Measurements from ENCODE around the gene KCNH8.

Gene KCNH8

GRCh38 chr3:19384868-19385267, 236.6 kb downstream of the KCNH8 start:
- H3K9me3 ChIP-seq (ENCODE audit: control extremely low read depth in 1 of 5, control insufficient read depth in 4 of 5, insufficient read depth in 2 of 5, low read depth in 1 of 5, low read length in 4 of 5): no peaks in the 10 kb centered on the region
- no peak for DNase-seq
- POLR2A ChIA-PET: no interaction called here
- no peaks in the 10 kb centered on the region for H3K4me1 ChIP-seq (ENCODE audit: control extremely low read depth in 1 of 4, control insufficient read depth in 4 of 4, insufficient read depth in 4 of 4, low read length in 3 of 4)
- no peaks in the 10 kb centered on the region for H3K36me3 ChIP-seq (ENCODE audit: control insufficient read depth in 4 of 4, insufficient read depth in 4 of 4, low read length in 3 of 4)
- no peak overlapping the region for H3K4me3 ChIP-seq (ENCODE audit: control insufficient read depth in 1 of 7, extremely low read depth in 1 of 7, insufficient read depth in 4 of 7, low read depth in 2 of 7, low read length in 6 of 7)
- WGBS (ENCODE audit: insufficient coverage): 92% methylated on average over 2 of the region's 3 CpGs
- H3K27ac ChIP-seq (ENCODE audit: insufficient read depth in 1 of 2, low read depth in 1 of 2, low read length in 2 of 2, poor library complexity in 1 of 2, severe bottlenecking in 2 of 2): no peak overlapping the region
- CTCF ChIA-PET: no interaction called here
- no peaks in the 10 kb centered on the region for H3K27me3 ChIP-seq (replicated peaks in 2 of 5; ENCODE audit: control insufficient read depth in 4 of 5, insufficient read depth in 5 of 5, low read length in 4 of 5)

- peak; percentile 1 to 52 (median 39) for DNase-seq
- peaks cover 0 to 5% (median 2%) of the 10 kb centered on the region in 4 experiments for H3K4me1 ChIP-seq (ENCODE audit: control extremely low read depth in 1 of 4, control insufficient read depth in 4 of 4, insufficient read depth in 4 of 4, low read length in 3 of 4)
- no CpG with 5 or more reads among the region's 3 CpGs for WGBS (ENCODE audit: insufficient coverage)
- H3K9me3 ChIP-seq (ENCODE audit: control extremely low read depth in 1 of 5, control insufficient read depth in 4 of 5, insufficient read depth in 2 of 5, low read depth in 1 of 5, low read length in 4 of 5): no peaks in the 10 kb centered on the region
- ChIA-PET CTCF (no interaction called here), POLR2A (no interaction called here)
- H3K36me3 ChIP-seq (ENCODE audit: control insufficient read depth in 4 of 4, insufficient read depth in 4 of 4, low read length in 3 of 4): no peaks in the 10 kb centered on the region
- H3K4me3 ChIP-seq (ENCODE audit: control insufficient read depth in 1 of 7, extremely low read depth in 1 of 7, insufficient read depth in 4 of 7, low read depth in 2 of 7, low read length in 6 of 7): no peak overlapping the region
- H3K27me3 ChIP-seq (replicated peaks in 2 of 5; ENCODE audit: control insufficient read depth in 4 of 5, insufficient read depth in 5 of 5, low read length in 4 of 5): no peaks in the 10 kb centered on the region
- H3K27ac ChIP-seq (ENCODE audit: insufficient read depth in 1 of 2, low read depth in 1 of 2, low read length in 2 of 2, poor library complexity in 1 of 2, severe bottlenecking in 2 of 2): no peak overlapping the region
These were observed 243.8 kb downstream of the KCNH8 start for GRCh38 chr3:19392150-19392549.

- ChIA-PET CTCF (no interaction called here), POLR2A (no interaction called here)
- Histone ChIP-seq H3K9me3 (ENCODE audit: control extremely low read depth in 1 of 5, control insufficient read depth in 4 of 5, insufficient read depth in 2 of 5, low read depth in 1 of 5, low read length in 4 of 5) (no peaks in the 10 kb centered on the region), H3K27ac (ENCODE audit: insufficient read depth in 1 of 2, low read depth in 1 of 2, low read length in 2 of 2, poor library complexity in 1 of 2, severe bottlenecking in 2 of 2) (no peak overlapping the region), H3K27me3 (replicated peaks in 2 of 5; ENCODE audit: control insufficient read depth in 4 of 5, insufficient read depth in 5 of 5, low read length in 4 of 5) (no peaks in the 10 kb centered on the region), H3K36me3 (ENCODE audit: control insufficient read depth in 4 of 4, insufficient read depth in 4 of 4, low read length in 3 of 4) (no peaks in the 10 kb centered on the region), H3K4me3 (ENCODE audit: control insufficient read depth in 1 of 7, extremely low read depth in 1 of 7, insufficient read depth in 4 of 7, low read depth in 2 of 7, low read length in 6 of 7) (no peak overlapping the region), H3K4me1 (ENCODE audit: control extremely low read depth in 1 of 4, control insufficient read depth in 4 of 4, insufficient read depth in 4 of 4, low read length in 3 of 4) (peaks cover 0 to 5% (median 2%) of the 10 kb centered on the region in 4 experiments)
- 100% methylated on average over 5 of the region's 8 CpGs for WGBS (ENCODE audit: insufficient coverage)
- DNase-seq: no peak
These were observed 246.6 kb downstream of the KCNH8 start for GRCh38 chr3:19394946-19395345.

GRCh38 chr3:19396726-19397125, 248.4 kb downstream of the KCNH8 start:
- no peak for DNase-seq
- Histone ChIP-seq H3K27ac (ENCODE audit: insufficient read depth in 1 of 2, low read depth in 1 of 2, low read length in 2 of 2, poor library complexity in 1 of 2, severe bottlenecking in 2 of 2) (no peak overlapping the region), H3K27me3 (replicated peaks in 2 of 5; ENCODE audit: control insufficient read depth in 4 of 5, insufficient read depth in 5 of 5, low read length in 4 of 5) (no peaks in the 10 kb centered on the region), H3K4me1 (ENCODE audit: control extremely low read depth in 1 of 4, control insufficient read depth in 4 of 4, insufficient read depth in 4 of 4, low read length in 3 of 4) (peaks cover 0 to 5% (median 2%) of the 10 kb centered on the region in 4 experiments), H3K9me3 (ENCODE audit: control extremely low read depth in 1 of 5, control insufficient read depth in 4 of 5, insufficient read depth in 2 of 5, low read depth in 1 of 5, low read length in 4 of 5) (no peaks in the 10 kb centered on the region), H3K4me3 (ENCODE audit: control insufficient read depth in 1 of 7, extremely low read depth in 1 of 7, insufficient read depth in 4 of 7, low read depth in 2 of 7, low read length in 6 of 7) (no peak overlapping the region), H3K36me3 (ENCODE audit: control insufficient read depth in 4 of 4, insufficient read depth in 4 of 4, low read length in 3 of 4) (no peaks in the 10 kb centered on the region)
- ChIA-PET CTCF (no interaction called here), POLR2A (no interaction called here)
- no CpG with 5 or more reads among the region's 2 CpGs for WGBS (ENCODE audit: insufficient coverage)

- ChIA-PET CTCF (no interaction called here), POLR2A (no interaction called here)
- WGBS (ENCODE audit: insufficient coverage): 83% methylated on average over 1 of the region's 1 CpG
- Histone ChIP-seq H3K4me1 (ENCODE audit: control extremely low read depth in 1 of 4, control insufficient read depth in 4 of 4, insufficient read depth in 4 of 4, low read length in 3 of 4) (peaks cover 0 to 4% (median 3%) of the 10 kb centered on the region in 4 experiments), H3K27ac (ENCODE audit: insufficient read depth in 1 of 2, low read depth in 1 of 2, low read length in 2 of 2, poor library complexity in 1 of 2, severe bottlenecking in 2 of 2) (no peak overlapping the region), H3K9me3 (ENCODE audit: control extremely low read depth in 1 of 5, control insufficient read depth in 4 of 5, insufficient read depth in 2 of 5, low read depth in 1 of 5, low read length in 4 of 5) (no peaks in the 10 kb centered on the region), H3K36me3 (ENCODE audit: control insufficient read depth in 4 of 4, insufficient read depth in 4 of 4, low read length in 3 of 4) (no peaks in the 10 kb centered on the region), H3K27me3 (replicated peaks in 2 of 5; ENCODE audit: control insufficient read depth in 4 of 5, insufficient read depth in 5 of 5, low read length in 4 of 5) (no peaks in the 10 kb centered on the region), H3K4me3 (ENCODE audit: control insufficient read depth in 1 of 7, extremely low read depth in 1 of 7, insufficient read depth in 4 of 7, low read depth in 2 of 7, low read length in 6 of 7) (no peak overlapping the region)
- DNase-seq: no peak
These were observed 251.0 kb downstream of the KCNH8 start for GRCh38 chr3:19399356-19399755.

GRCh38 chr3:19399836-19400235, 251.5 kb downstream of the KCNH8 start:
- ChIA-PET POLR2A (no interaction called here), CTCF (no interaction called here)
- Histone ChIP-seq H3K27ac (ENCODE audit: insufficient read depth in 1 of 2, low read depth in 1 of 2, low read length in 2 of 2, poor library complexity in 1 of 2, severe bottlenecking in 2 of 2) (no peak overlapping the region), H3K4me3 (ENCODE audit: control insufficient read depth in 1 of 7, extremely low read depth in 1 of 7, insufficient read depth in 4 of 7, low read depth in 2 of 7, low read length in 6 of 7) (no peak overlapping the region), H3K9me3 (ENCODE audit: control extremely low read depth in 1 of 5, control insufficient read depth in 4 of 5, insufficient read depth in 2 of 5, low read depth in 1 of 5, low read length in 4 of 5) (no peaks in the 10 kb centered on the region), H3K36me3 (ENCODE audit: control insufficient read depth in 4 of 4, insufficient read depth in 4 of 4, low read length in 3 of 4) (no peaks in the 10 kb centered on the region), H3K27me3 (replicated peaks in 2 of 5; ENCODE audit: control insufficient read depth in 4 of 5, insufficient read depth in 5 of 5, low read length in 4 of 5) (no peaks in the 10 kb centered on the region), H3K4me1 (ENCODE audit: control extremely low read depth in 1 of 4, control insufficient read depth in 4 of 4, insufficient read depth in 4 of 4, low read length in 3 of 4) (peaks cover 0 to 4% (median 4%) of the 10 kb centered on the region in 4 experiments)
- DNase-seq: no peak
- WGBS (ENCODE audit: insufficient coverage): 100% methylated on average over 1 of the region's 2 CpGs

GRCh38 chr3:19420159-19420558, 271.8 kb downstream of the KCNH8 start:
- CTCF ChIA-PET: no interaction called here
- WGBS (ENCODE audit: insufficient coverage): no CpG with 5 or more reads among the region's 4 CpGs

More at GRCh38 chr3:19420159-19420558, 271.8 kb downstream of the KCNH8 start:
- DNase-seq: no peak
- Histone ChIP-seq H3K4me1 (ENCODE audit: control extremely low read depth in 1 of 4, control insufficient read depth in 4 of 4, insufficient read depth in 4 of 4, low read length in 3 of 4) (no peaks in the 10 kb centered on the region), H3K27me3 (replicated peaks in 2 of 5; ENCODE audit: control insufficient read depth in 4 of 5, insufficient read depth in 5 of 5, low read length in 4 of 5) (no peaks in the 10 kb centered on the region), H3K27ac (ENCODE audit: insufficient read depth in 1 of 2, low read depth in 1 of 2, low read length in 2 of 2, poor library complexity in 1 of 2, severe bottlenecking in 2 of 2) (no peak overlapping the region), H3K36me3 (ENCODE audit: control insufficient read depth in 4 of 4, insufficient read depth in 4 of 4, low read length in 3 of 4) (no peaks in the 10 kb centered on the region), H3K4me3 (ENCODE audit: control insufficient read depth in 1 of 7, extremely low read depth in 1 of 7, insufficient read depth in 4 of 7, low read depth in 2 of 7, low read length in 6 of 7) (no peak overlapping the region), H3K9me3 (ENCODE audit: control extremely low read depth in 1 of 5, control insufficient read depth in 4 of 5, insufficient read depth in 2 of 5, low read depth in 1 of 5, low read length in 4 of 5) (peaks cover 0 to 3% (median 0%) of the 10 kb centered on the region in 5 experiments)
- POLR2A ChIA-PET: no interaction called here

All from common myeloid progenitor, CD34-positive (primary cell).